CD4-positive, alpha-beta memory T cell (primary cell): ENCODE measurements around the gene KRT38. TPM values are rescaled to one million over a fixed set of nuclear protein-coding genes. Genes with fewer than 3 reads are reported as not detected.
"Not testable (repeated sequence)": the region's sequence is repeated elsewhere in the genome, so short reads cannot be mapped to it uniquely, and the experiment has no call there.

Source experiments
- CTCF ChIA-PET: fragments of 350-600 bp; sonication (Branson Sonifier 250); formaldehyde crosslinking; loops from one replicate; lab custom pipeline; 2021; ENCODE audit warnings: inconsistent platforms; ENCODE audit not compliant: partially characterized antibody; lab: Charles Lee
- POLR2A ChIA-PET: fragments of 350-600 bp; sonication (Branson Sonifier 250); formaldehyde crosslinking; loops from one replicate; lab custom pipeline; 2021; ENCODE audit not compliant: partially characterized antibody; lab: Charles Lee
- DNase-seq, 5 donors: peaks; one replicate each; pipeline versions ENCODE4 v3.0.0 to v3.0.0-alpha.2; 2020 to 2022; ENCODE audit warnings: mixed read lengths in 1 of 5
- H3K27ac ChIP-seq: one replicate; pipeline ENCODE4 v1.7.0; 2013; ENCODE audit warnings: low read depth, low read length
- H3K27me3 ChIP-seq: 2 replicates; pipeline ENCODE4 v1.7.0; 2013; ENCODE audit warnings: mild to moderate bottlenecking, low read length, moderate library complexity; ENCODE audit not compliant: insufficient read depth
- H3K36me3 ChIP-seq: 2 replicates; pipeline ENCODE4 v1.7.0; 2013; ENCODE audit warnings: mild to moderate bottlenecking, low read length, moderate library complexity; ENCODE audit not compliant: insufficient read depth
- H3K4me1 ChIP-seq: 2 replicates; pipeline ENCODE4 v1.7.0; 2013; ENCODE audit warnings: mild to moderate bottlenecking, low read length, moderate library complexity; ENCODE audit not compliant: insufficient read depth
- H3K4me3 ChIP-seq, 2 donors: one replicate each; pipeline ENCODE4 v1.7.0; 2013; ENCODE audit warnings: low read length in 2 of 2, mild to moderate bottlenecking in 1 of 2
- H3K9me3 ChIP-seq, 2 donors: one replicate each; pipeline ENCODE4 v1.7.0; 2013; ENCODE audit warnings: low read length in 2 of 2, control low read depth in 1 of 2; ENCODE audit not compliant: control insufficient read depth in 1 of 2
- H3K27ac Mint-ChIP-seq, 7 donors: one replicate each; pipeline ENCODE4 v1.8.0; 2020 to 2021; ENCODE audit warnings: mixed read lengths in 7 of 7, mild to moderate bottlenecking in 6 of 7, inconsistent platforms in 3 of 7, moderate library complexity in 3 of 7
- H3K27me3 Mint-ChIP-seq, 2 donors: one replicate each; pipeline ENCODE4 v1.8.0; 2020 to 2021; ENCODE audit warnings: mixed read lengths in 2 of 2
- H3K36me3 Mint-ChIP-seq, 2 donors: one replicate each; pipeline ENCODE4 v1.8.0; 2020 to 2021; ENCODE audit warnings: mixed read lengths in 2 of 2, inconsistent platforms in 1 of 2, mild to moderate bottlenecking in 1 of 2
- H3K4me1 Mint-ChIP-seq, 4 donors: one replicate each; pipeline ENCODE4 v1.8.0; 2020 to 2021; ENCODE audit warnings: mixed read lengths in 4 of 4, mild to moderate bottlenecking in 1 of 4
- H3K4me3 Mint-ChIP-seq, 8 donors: one replicate each; pipeline ENCODE4 v1.8.0; 2020 to 2021; ENCODE audit warnings: mixed read lengths in 8 of 8, mild to moderate bottlenecking in 7 of 8, moderate library complexity in 6 of 8, inconsistent platforms in 3 of 8
- H3K9me3 Mint-ChIP-seq, 8 donors: one replicate each; pipeline ENCODE4 v1.8.0; 2020 to 2021; ENCODE audit warnings: mixed read lengths in 8 of 8, mild to moderate bottlenecking in 5 of 8, inconsistent platforms in 3 of 8, moderate library complexity in 1 of 8
- intact Hi-C: fragments of 100-400 bp; cut with micrococcal nuclease; formaldehyde crosslinking; loops from one replicate; pipeline ENCODE4 v1.15.1; 2023
- polyA plus RNA-seq, 2 donors: library from polyadenylated mRNA; unstranded; fragments of 300-500 nt; fragmentation: Illumina TruSeq; gene quantifications; one replicate each; pipeline ENCODE4 v1.2.3, GENCODE V29; 2021
- total RNA-seq, 2 experiments: library from RNA; stranded (reverse); gene quantifications; one replicate each; pipeline ENCODE4 v1.2.3, GENCODE V29; 2021

Gene KRT38
- total and polyA plus RNA-seq, 4 experiments from 2014 or later: not detected

DNA sequence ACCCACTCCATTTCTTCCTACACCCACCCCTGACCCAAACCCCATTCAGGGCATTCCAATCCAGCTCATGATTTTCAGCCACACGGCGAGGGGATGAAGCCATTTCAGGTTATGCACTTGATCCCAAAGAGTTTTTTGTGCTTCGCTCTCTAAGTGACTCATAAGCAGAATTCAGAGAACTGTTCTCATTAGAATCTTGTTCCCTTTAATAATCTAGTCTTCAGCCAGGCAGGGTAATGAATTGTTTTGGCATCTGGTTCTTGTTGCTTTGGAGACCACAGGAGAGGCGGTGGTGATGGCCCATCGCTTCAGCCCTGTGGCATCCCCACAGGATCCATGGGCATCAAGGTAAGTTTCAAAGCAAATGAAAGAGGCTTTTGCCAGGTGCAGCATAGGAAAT is 38.6 kb downstream of the KRT38 start:
- DNase-seq: no peak
- no peak overlapping the region for H3K4me3 ChIP-seq
- CTCF ChIA-PET: no interaction called here
- Mint-ChIP-seq H3K4me3 (peak overlapping the region in 3 of 8 donors; percentile 1 to 27 (median 23)), H3K9me3 (peaks cover 0 to 1% (median 0%) of the 10 kb centered on the region in 8 donors), H3K36me3 (no peaks in the 10 kb centered on the region), H3K27ac (peak overlapping the region in 6 of 7 donors; percentile 18 to 78 (median 50)), H3K27me3 (no peaks in the 10 kb centered on the region), H3K4me1 (peaks cover 25 to 62% (median 35%) of the 10 kb centered on the region in 4 donors)
- POLR2A ChIA-PET: no interaction called here
- peaks cover 25% of the 10 kb centered on the region for H3K4me1 ChIP-seq
- H3K36me3 ChIP-seq: no peaks in the 10 kb centered on the region
- no peaks in the 10 kb centered on the region for H3K9me3 ChIP-seq
- H3K27me3 ChIP-seq: no peaks in the 10 kb centered on the region
- intact Hi-C loops: no loop called here
- H3K27ac ChIP-seq: no peak overlapping the region

DNA sequence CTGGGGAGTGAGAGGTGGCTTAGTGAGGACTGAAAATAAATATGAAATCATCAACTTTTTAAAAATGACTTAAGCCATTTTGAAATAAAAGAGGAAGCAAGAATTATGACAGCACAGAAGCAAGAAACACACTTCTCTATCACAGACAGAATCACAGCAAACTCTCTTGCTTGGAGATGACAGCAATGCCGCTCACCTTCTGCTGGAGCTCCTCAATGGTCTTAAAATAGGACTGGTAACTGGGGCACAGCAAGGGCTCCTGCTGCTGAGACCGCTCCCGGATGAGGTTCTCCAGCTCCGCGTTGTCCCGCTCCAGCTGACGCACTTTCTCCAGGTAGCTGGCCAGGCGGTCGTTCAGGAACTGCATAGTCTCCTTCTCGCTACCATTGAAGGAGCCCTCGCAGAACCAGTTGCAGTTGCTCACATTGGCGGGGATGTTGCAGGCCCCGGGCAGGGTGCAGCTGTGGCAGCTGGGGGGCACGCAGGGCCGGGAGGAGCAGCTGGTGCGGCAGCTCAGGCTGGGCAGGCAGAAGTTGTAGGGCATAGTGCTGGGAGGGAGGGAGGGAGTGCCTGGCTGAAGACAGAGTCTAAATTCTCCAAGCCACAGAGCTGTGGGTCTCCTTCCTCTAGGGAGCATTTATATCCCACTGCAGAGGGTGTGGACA is 43.7 kb downstream of the KRT38 start, which contains the start of gene KRT31:
Gene KRT31, minus strand, starts transcription at position 613 of the 665 bp plus-strand sequence. Its CDS starts 69 bp downstream, at position 544.
- Histone ChIP-seq H3K27ac (no peak within 1 kb of the TSS), H3K4me3 (no peak within 1 kb of the TSS), H3K4me1 (peaks cover under 1% of the 10 kb centered on the region), H3K27me3 (no peaks in the 10 kb centered on the region), H3K9me3 (no peaks in the 10 kb centered on the region), H3K36me3 (no peaks in the 10 kb centered on the region)
- peaks cover 6 to 19% (median 10%) of the 10 kb centered on the region in 4 donors for H3K4me1 Mint-ChIP-seq
- H3K4me3 Mint-ChIP-seq: no peak within 1 kb of the TSS
- H3K9me3 Mint-ChIP-seq: peaks cover 0 to 1% (median 0%) of the 10 kb centered on the region in 8 donors
- intact Hi-C loops: no loop called here
- DNase-seq: no peak
- H3K27ac Mint-ChIP-seq: no peak within 1 kb of the TSS
- ChIA-PET POLR2A (no interaction called here), CTCF (no interaction called here)
- H3K36me3 Mint-ChIP-seq: no peaks in the 10 kb centered on the region
- no peaks in the 10 kb centered on the region for H3K27me3 Mint-ChIP-seq

DNA sequence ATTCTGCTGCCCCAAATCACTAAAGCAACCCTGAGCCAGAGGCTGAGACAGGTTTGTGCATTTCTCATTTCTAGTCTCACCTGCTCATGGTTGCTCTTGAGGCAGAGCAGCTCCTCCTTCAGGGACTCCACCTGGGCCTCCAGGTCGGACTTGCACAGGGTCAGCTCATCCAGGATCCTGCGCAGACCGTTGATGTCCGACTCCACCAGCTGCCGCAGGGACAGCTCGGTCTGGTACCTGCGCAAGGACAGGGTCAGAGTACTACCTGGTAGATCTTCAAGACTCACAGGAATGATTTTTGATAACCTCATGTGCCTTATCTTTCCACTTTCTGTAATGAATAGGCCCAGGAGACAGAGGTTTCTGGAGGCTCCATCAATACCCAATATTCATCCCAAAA is 44.4 kb downstream of the KRT38 start:
- Mint-ChIP-seq H3K36me3 (no peaks in the 10 kb centered on the region), H3K4me3 (no peak overlapping the region), H3K4me1 (peaks cover 6 to 17% (median 10%) of the 10 kb centered on the region in 4 donors), H3K27me3 (peaks cover 2% of the 10 kb centered on the region in 2 donors), H3K27ac (peak overlapping the region in 1 of 7 donors; percentile 36), H3K9me3 (peaks cover 0 to 1% (median 0%) of the 10 kb centered on the region in 8 donors)
- no peak overlapping the region for H3K4me3 ChIP-seq
- no peaks in the 10 kb centered on the region for H3K36me3 ChIP-seq
- no peaks in the 10 kb centered on the region for H3K4me1 ChIP-seq
- CTCF ChIA-PET: no interaction called here
- H3K27me3 ChIP-seq: no peaks in the 10 kb centered on the region
- H3K27ac ChIP-seq: no peak overlapping the region
- intact Hi-C loops: no loop called here
- POLR2A ChIA-PET: no interaction called here
- H3K9me3 ChIP-seq: no peaks in the 10 kb centered on the region
- no peak for DNase-seq

DNA sequence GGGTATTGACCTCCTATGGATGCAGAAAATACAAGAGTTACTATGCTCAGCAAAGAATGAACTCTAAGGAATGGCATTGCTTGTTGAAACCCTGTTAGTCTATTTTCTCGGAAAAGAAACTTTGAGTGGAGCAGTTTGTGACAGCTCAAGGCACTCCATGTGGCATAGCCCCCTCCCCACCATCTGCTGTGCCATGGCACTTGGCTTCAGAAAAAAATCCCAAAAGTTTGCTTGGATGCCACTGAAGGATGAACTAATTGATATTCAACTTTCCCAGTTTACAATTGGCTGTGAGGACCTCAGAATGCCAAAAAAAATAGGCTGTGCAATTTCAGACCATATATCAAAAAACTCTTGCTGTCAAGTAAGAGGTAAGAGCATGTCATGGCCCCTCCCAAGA is 45.2 kb downstream of the KRT38 start:
- CTCF ChIA-PET: no interaction called here
- intact Hi-C loops: no loop called here
- Histone ChIP-seq H3K27ac (no peak overlapping the region), H3K9me3 (no peaks in the 10 kb centered on the region), H3K27me3 (no peaks in the 10 kb centered on the region), H3K4me1 (no peaks in the 10 kb centered on the region), H3K4me3 (no peak overlapping the region), H3K36me3 (no peaks in the 10 kb centered on the region)
- no peak for DNase-seq
- H3K27me3 Mint-ChIP-seq: peaks cover 2% of the 10 kb centered on the region in 2 donors
- H3K36me3 Mint-ChIP-seq: no peaks in the 10 kb centered on the region
- POLR2A ChIA-PET: no interaction called here
- peak overlapping the region in 1 of 7 donors; percentile 48 for H3K27ac Mint-ChIP-seq
- peaks cover 6 to 12% (median 6%) of the 10 kb centered on the region in 4 donors for H3K4me1 Mint-ChIP-seq
- H3K9me3 Mint-ChIP-seq: peaks cover 0 to 1% (median 0%) of the 10 kb centered on the region in 8 donors
- no peak overlapping the region for H3K4me3 Mint-ChIP-seq

DNA sequence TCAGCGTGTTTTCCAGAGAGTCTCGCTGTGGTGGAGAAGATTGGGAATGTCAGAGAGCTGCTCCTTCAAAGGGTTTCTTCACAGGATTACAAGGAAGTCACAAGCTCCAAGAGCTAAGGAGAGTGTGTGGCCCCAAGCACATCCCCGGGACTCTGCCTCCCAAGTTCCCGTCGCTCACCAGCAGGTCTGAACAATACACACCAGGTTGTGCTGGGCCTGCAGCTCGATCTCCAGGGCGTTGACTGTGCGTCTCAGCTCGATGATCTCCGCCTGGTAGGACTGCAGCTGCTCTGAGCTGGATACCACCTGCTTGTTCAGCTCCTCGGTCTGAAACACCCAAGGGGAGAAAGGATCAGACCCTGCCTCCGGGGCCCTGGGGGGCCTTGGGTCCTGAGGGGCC is 45.7 kb downstream of the KRT38 start:
- H3K27me3 Mint-ChIP-seq, H3K9me3 ChIP-seq, CTCF ChIA-PET, H3K4me3 Mint-ChIP-seq, H3K27ac Mint-ChIP-seq, H3K27me3 ChIP-seq, H3K9me3 Mint-ChIP-seq, DNase-seq, H3K36me3 ChIP-seq, H3K36me3 Mint-ChIP-seq, POLR2A ChIA-PET, H3K4me1 ChIP-seq, intact Hi-C loops, H3K4me3 ChIP-seq, H3K27ac ChIP-seq: not testable (repeated sequence)
- peaks cover 6 to 11% (median 6%) of the 10 kb centered on the region in 4 donors for H3K4me1 Mint-ChIP-seq

DNA sequence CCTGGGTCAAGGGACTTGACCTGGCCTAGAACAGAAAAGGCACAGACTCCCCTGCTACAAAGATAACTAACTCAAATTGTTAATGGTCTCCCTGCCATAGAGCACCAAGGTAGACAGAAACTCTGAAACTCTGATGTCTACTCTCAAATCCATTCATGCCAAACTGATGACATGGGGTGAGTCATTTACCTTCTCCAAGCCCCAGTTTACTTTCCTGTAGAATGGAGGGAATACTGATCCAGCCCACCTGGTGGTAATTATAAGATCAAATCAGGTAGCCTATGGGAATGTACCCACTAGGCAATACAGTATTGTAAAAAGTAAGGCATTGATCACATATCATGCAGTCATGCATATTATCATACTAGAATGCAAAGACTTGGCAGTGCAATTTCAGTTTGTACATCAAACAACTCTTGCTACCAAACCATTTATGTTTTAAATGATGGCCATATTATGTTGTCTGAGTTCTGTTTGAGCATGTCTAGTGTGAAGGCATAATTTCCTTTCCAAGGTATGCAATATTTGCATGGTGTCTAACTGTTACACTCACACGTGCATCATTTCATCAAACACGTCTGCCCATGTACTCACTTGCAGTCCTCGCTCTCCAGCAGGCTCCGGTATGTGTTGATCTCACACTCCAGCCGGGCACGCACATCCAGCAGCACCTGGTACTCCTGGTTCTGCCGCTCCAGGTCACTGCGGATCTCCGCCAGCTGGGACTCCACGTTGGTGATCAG is 46.4 kb downstream of the KRT38 start:
- Histone ChIP-seq H3K36me3 (no peaks in the 10 kb centered on the region), H3K9me3 (no peaks in the 10 kb centered on the region), H3K27me3 (no peaks in the 10 kb centered on the region), H3K27ac (no peak overlapping the region), H3K4me1 (no peaks in the 10 kb centered on the region), H3K4me3 (no peak overlapping the region)
- peaks cover 4 to 5% (median 4%) of the 10 kb centered on the region in 4 donors for H3K4me1 Mint-ChIP-seq
- H3K27ac Mint-ChIP-seq: no peak overlapping the region
- intact Hi-C loops: no loop called here
- no peak overlapping the region for H3K4me3 Mint-ChIP-seq
- no peaks in the 10 kb centered on the region for H3K36me3 Mint-ChIP-seq
- CTCF ChIA-PET: no interaction called here
- no peaks in the 10 kb centered on the region for H3K9me3 Mint-ChIP-seq
- DNase-seq: no peak
- H3K27me3 Mint-ChIP-seq: peaks cover 2 to 4% of the 10 kb centered on the region in 2 donors
- POLR2A ChIA-PET: no interaction called here

DNA sequence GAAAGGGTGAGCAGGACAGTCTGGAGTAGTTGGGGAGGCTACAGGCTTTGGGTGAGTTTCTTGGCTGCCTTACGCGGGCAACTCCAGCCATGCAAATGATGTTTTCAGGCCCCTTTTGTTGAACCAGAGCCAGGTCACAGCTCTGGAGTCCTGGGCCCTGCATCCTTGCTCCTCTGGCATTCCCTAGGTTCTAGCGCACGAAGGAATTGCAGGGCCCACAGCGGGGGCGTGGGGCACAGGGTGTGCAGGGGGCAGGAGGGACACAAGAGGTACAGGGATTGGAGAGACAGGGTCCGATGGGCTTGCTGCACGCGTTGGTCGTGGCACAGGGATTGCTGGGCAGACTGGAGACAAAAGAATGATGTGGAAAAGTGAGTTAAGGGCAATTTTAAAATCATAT is 47.0 kb downstream of the KRT38 start:
- no peak for DNase-seq
- no peaks in the 10 kb centered on the region for H3K36me3 Mint-ChIP-seq

More for the DNA sequence above, 47.0 kb downstream of the KRT38 start:
- no peak overlapping the region for H3K4me3 ChIP-seq
- H3K36me3 ChIP-seq: no peaks in the 10 kb centered on the region
- H3K9me3 Mint-ChIP-seq: peaks cover 0 to 2% (median 0%) of the 10 kb centered on the region in 8 donors
- peaks cover 0 to 3% (median 1%) of the 10 kb centered on the region in 4 donors for H3K4me1 Mint-ChIP-seq
- H3K27ac ChIP-seq: no peak overlapping the region
- H3K4me3 Mint-ChIP-seq: no peak overlapping the region
- H3K27ac Mint-ChIP-seq: peak overlapping the region in 1 of 7 donors; percentile 43
- POLR2A ChIA-PET: no interaction called here
- CTCF ChIA-PET: no interaction called here
- H3K4me1 ChIP-seq: no peaks in the 10 kb centered on the region
- intact Hi-C loops: no loop called here
- H3K9me3 ChIP-seq: no peaks in the 10 kb centered on the region
- peaks cover 2 to 4% of the 10 kb centered on the region in 2 donors for H3K27me3 Mint-ChIP-seq
- no peaks in the 10 kb centered on the region for H3K27me3 ChIP-seq
